ENCODE measurements around the gene E2F1. TPM values are rescaled to one million over a fixed set of nuclear protein-coding genes. Genes with fewer than 3 reads are reported as not detected.

E2F1 gene
- total RNA-seq, 4 donors from 2014 or later = 2.1 to 32.2 (median 4.9) TPM

GRCh38 chr20:33693741-33694638, 7.8 kb upstream of the E2F1 start:
- Histone ChIP-seq H3K36me3 (no peaks in the 10 kb centered on the region), H3K27ac (no peak overlapping the region), H3K27me3 (no peaks in the 10 kb centered on the region), H3K4me3 (no peak overlapping the region), H3K9me3 (no peaks in the 10 kb centered on the region), H3K4me1 (no peaks in the 10 kb centered on the region)
- TF ChIP-seq POLR2A (IDR thresholded peaks at IDR 0.05) = no peak
- TF ChIP-seq CTCF (IDR thresholded peaks at IDR 0.05) = no peak
- DNase-seq = no peak

DNA sequence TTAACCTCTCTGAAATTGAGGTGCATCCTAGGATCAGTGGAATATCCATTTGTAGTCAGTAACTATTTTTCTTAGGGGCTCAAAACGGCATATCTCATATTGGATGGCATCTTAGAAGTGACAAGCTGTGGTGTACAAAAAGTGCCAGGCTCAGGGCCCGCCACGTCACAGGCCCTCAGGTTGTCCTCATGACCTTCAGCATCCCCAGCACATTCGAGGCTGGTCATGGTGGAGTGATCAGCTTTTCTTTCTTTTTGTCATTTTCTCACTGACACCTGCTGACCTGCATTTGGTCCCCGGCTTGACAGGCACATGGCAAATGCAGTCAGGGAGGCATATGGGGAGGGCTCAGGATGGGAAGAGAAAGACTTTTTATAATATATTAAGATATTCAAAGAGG, 7.1 kb upstream of the E2F1 start:
- Histone ChIP-seq H3K27ac (no peak overlapping the region), H3K36me3 (no peaks in the 10 kb centered on the region), H3K9me3 (no peaks in the 10 kb centered on the region), H3K4me3 (no peak overlapping the region), H3K27me3 (no peaks in the 10 kb centered on the region), H3K4me1 (no peaks in the 10 kb centered on the region)
- no peak for DNase-seq
- no peak for TF ChIP-seq POLR2A (IDR thresholded peaks at IDR 0.05)
- TF ChIP-seq CTCF (IDR thresholded peaks at IDR 0.05) = no peak

DNA sequence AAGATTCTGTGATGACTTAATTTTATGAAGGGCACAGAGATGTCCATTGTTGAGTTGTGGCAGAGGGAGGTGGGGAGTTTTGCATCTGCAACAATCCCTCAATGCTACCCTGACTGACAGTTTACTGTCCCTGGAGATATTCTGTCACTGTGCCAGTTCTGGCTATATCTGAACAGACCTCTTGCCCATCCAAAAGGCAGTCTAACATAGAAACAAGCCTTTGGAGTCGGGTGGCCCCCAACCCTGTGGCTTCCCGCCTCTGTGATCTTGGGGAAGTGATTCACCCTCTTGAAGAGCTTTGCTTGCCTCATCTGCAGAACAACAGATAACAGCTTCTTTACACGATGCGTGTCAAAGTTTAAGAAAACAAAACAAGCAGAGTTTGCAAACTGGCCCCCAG, 3.8 kb upstream of the E2F1 start:
- Histone ChIP-seq H3K36me3 (no peaks in the 10 kb centered on the region), H3K4me1 (peaks cover 0 to 14% (median 11%) of the 10 kb centered on the region in 4 donors), H3K27me3 (no peaks in the 10 kb centered on the region), H3K4me3 (no peak overlapping the region), H3K9me3 (no peaks in the 10 kb centered on the region), H3K27ac (no peak overlapping the region)
- no peak for DNase-seq
- TF ChIP-seq POLR2A (IDR thresholded peaks at IDR 0.05) (no peak), CTCF (IDR thresholded peaks at IDR 0.05) (no peak)

DNA sequence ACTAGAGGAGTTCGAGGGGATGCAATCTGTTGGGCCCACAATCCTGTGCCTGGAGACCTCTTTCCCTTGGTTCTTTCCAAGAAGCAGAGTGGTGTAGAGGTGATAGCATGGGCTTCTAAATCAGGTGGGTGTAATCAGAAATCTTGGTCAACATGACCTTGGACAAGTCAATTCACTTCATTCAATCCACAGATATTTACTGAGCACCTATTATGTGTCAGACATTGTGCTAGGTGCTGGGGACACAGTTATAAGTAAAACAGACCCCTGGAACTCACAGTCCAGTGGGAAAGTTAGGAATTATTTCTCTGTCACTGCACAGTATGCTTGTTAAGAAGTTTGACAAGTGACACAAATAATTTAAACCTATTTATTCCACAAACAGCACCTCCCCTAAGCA, 3.3 kb upstream of the E2F1 start:
- Histone ChIP-seq H3K36me3 (no peaks in the 10 kb centered on the region), H3K27ac (no peak overlapping the region), H3K4me3 (no peak overlapping the region), H3K27me3 (no peaks in the 10 kb centered on the region), H3K9me3 (no peaks in the 10 kb centered on the region), H3K4me1 (peaks cover 0 to 19% (median 14%) of the 10 kb centered on the region in 4 donors)
- no peak for DNase-seq
- TF ChIP-seq POLR2A (IDR thresholded peaks at IDR 0.05) (no peak), CTCF (IDR thresholded peaks at IDR 0.05) (no peak)

GRCh38 chr20:33688938-33689424, 2.8 kb upstream of the E2F1 start:
- TF ChIP-seq POLR2A (IDR thresholded peaks at IDR 0.05) (no peak), CTCF (IDR thresholded peaks at IDR 0.05) (no peak)
- H3K36me3 ChIP-seq = no peaks in the 10 kb centered on the region
- H3K9me3 ChIP-seq = no peaks in the 10 kb centered on the region
- no peak overlapping the region for H3K27ac ChIP-seq
- H3K27me3 ChIP-seq = no peaks in the 10 kb centered on the region
- peaks cover 0 to 19% (median 14%) of the 10 kb centered on the region in 4 donors for H3K4me1 ChIP-seq
- no peak for DNase-seq
- H3K4me3 ChIP-seq = no peak overlapping the region
